Measurements from ENCODE around the gene SNX25.

DNA sequence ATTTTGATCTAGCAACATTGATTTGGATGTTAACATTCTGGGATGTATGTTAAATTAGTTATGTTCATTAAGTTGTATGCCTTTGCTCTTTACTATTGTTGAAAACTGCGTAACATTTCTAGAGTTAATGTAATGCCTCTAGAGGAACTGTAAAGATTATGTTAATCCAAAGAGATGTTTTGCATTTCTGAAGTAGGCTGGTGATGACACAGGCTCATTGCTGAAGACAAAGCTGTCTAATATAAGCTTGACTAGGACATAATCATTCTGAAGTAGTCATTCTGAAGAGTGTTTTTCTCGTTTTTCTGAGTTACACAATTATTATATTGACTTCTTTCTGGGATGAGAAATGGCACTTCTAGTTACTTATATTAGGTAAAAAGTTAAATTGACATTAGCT, 113.4 kb downstream of the SNX25 start:
- TF ChIP-seq, protein P1, sequence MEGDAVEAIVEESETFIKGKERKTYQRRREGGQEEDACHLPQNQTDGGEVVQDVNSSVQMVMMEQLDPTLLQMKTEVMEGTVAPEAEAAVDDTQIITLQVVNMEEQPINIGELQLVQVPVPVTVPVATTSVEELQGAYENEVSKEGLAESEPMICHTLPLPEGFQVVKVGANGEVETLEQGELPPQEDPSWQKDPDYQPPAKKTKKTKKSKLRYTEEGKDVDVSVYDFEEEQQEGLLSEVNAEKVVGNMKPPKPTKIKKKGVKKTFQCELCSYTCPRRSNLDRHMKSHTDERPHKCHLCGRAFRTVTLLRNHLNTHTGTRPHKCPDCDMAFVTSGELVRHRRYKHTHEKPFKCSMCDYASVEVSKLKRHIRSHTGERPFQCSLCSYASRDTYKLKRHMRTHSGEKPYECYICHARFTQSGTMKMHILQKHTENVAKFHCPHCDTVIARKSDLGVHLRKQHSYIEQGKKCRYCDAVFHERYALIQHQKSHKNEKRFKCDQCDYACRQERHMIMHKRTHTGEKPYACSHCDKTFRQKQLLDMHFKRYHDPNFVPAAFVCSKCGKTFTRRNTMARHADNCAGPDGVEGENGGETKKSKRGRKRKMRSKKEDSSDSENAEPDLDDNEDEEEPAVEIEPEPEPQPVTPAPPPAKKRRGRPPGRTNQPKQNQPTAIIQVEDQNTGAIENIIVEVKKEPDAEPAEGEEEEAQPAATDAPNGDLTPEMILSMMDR (IDR thresholded peaks at IDR 0.05), result no peak
- no peak for TF ChIP-seq POLR2A (IDR thresholded peaks at IDR 0.05)
